LNCAP (cell line): ENCODE results near the gene ADK.

ENCODE experiments used
- TF ChIP-seq, protein P1 (sequence below): fragments of 450-650 bp; IDR thresholded peaks from 2 replicates; pipeline ENCODE4 v1.5.1; 2017; ENCODE audit warnings: mild to moderate bottlenecking

The ADK gene

DNA sequence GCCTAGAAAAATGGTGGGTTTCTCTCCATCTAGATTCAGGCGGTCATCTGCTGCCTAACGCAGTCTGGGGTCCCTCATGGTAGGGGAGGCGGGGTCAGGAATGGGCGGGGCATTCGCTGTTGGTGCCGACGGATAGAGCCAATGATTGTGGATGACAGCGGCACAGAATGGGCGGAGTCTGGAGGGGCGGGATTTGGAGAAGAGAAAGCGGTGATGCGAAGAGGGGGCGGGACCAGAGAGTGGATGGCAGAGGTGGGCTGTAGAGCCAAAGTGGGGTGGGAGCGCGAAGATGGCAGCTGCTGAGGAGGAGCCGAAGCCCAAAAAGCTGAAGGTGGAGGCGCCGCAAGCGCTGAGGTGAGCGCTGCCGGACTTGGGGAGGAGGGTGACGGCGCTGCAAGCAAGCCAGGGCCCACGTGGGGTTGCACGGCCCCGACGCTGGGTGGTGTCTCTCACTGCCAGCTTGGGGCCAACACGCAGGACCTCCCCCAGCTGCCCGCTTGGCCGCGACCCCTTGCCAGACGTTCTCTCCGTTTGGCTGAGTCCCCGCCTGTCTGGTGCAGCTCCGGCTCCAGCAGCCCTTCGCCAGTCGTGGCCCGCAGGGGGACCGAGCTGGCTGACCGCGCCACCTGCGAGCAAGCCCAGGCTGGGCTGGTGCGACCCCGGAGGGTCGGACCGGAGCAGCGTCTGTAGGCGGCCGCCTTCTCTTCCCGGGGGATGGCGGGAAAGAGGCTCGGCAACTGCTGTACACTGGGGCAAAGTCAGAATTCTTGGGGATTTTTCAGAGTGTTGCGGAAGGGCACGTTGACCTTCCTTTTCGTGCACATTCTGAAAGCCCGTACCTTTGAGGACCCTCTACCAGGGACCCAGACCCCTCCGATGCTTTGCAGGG is at the start of gene ADK:
Gene ADK, plus strand, starts transcription at position 232 of the 889 bp plus-strand sequence. Its CDS starts 58 bp downstream, at position 290.
- TF ChIP-seq, protein P1, sequence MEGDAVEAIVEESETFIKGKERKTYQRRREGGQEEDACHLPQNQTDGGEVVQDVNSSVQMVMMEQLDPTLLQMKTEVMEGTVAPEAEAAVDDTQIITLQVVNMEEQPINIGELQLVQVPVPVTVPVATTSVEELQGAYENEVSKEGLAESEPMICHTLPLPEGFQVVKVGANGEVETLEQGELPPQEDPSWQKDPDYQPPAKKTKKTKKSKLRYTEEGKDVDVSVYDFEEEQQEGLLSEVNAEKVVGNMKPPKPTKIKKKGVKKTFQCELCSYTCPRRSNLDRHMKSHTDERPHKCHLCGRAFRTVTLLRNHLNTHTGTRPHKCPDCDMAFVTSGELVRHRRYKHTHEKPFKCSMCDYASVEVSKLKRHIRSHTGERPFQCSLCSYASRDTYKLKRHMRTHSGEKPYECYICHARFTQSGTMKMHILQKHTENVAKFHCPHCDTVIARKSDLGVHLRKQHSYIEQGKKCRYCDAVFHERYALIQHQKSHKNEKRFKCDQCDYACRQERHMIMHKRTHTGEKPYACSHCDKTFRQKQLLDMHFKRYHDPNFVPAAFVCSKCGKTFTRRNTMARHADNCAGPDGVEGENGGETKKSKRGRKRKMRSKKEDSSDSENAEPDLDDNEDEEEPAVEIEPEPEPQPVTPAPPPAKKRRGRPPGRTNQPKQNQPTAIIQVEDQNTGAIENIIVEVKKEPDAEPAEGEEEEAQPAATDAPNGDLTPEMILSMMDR: peak; percentile 29; the same call in 1 of the 2 replicates

DNA sequence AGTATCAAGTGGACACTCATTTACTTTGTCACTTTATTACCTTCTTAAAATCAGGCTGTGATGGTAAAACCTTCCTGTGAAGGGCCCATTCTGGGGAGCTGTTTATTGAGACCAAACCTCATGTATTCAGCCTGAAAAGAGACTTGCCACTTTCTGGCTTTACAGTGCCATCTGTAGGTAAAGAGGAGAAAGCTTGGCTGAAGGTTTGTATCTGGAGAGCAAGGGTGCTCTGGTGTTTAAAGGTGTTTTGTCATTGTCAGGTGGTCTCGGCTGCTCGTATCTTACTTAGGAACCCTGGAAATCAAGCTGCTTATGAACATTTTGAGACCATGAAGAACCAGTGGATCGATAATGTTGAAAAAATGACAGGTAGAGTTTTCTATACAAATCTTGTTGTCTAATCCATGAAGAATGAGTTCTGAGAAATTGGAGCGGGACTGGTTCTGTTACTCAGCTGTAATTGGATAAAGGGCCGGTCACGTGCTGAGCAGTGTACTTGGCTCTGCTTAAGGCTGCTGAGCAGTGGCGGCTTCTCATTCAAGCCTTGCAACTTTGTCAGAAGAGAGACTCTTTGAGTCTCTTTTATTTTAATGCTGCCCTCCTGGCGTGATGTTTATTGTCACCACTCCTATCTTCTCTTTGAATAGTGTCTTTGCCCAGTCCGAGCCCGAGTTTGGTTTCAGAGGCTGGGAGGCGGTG is 47.3 kb upstream of the ADK start:
- TF ChIP-seq, protein P1: peak; percentile 45; the same call in 1 of the 2 replicates

DNA sequence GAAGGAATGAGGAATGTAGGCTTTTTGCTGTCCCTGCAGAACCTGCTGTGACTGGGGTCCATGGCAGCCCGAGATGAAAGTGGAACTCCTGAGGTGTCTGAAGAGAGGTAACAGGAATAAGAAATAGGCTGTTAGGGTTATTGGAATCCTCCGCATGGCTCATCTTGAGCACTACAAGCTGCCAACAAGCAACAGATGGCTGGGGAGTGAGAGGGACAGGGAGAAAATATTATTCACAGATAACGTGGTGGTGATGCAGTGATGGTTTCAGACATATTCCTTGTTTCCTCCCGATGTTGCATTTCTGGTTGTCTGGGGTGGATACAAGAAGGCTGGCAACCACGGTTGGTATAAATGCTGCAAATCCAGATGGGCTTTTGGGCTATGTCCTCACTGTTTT is 46.5 kb upstream of the ADK start:
- TF ChIP-seq, protein P1: no peak

DNA sequence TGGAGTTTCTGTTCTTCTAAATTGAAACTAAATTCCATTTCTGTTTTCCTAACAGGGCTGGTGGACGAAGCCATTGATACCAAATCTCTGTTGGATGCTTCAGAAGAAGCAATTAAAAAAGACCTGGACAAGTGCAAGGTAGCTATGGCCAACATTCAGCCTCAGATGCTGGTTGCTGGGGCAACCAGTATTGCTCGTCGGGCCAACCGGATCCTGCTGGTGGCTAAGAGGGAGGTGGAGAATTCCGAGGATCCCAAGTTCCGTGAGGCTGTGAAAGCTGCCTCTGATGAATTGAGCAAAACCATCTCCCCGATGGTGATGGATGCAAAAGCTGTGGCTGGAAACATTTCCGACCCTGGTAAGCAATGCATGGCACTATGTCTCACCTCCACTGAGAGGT is 46.0 kb upstream of the ADK start:
- TF ChIP-seq, protein P1: no peak

DNA sequence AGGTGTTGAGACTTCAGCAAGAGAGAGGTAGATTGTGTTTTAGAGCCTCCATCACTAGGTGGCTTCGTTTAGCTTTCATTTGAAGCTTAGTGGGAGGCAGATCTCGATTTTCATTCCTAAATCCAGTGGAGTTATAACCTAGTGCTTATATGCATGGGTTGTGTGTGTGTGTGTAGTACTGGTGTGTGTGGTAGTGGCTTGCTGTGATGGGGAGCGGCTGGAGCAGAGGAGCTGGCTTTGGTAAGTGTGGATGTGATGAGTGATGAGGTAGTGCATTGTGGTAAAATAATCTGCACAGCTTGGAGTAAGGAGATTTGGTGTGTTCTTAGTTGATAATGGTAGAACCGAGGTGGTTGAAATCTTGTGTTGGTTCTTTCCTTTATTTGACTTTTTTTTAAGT is 43.6 kb upstream of the ADK start:
- TF ChIP-seq, protein P1: no peak

DNA sequence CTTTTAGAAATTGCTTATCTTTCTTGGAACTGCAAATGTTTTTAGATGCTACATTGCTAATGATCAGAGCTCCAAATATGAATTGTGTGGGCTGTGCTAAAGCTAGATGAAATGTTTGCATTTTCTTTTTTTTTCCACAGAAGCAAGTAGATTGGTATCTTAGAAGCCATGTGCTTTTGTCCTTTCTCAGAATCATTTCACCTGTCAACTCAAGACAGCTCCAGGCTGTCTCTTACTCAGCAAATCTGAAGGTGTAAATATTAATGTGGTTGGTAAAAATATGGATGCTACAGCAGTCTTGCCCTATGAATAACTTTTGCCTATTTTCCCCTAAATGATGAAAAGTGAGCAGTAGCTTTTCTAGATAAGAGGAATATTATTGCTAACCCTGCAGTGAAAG is 41.6 kb upstream of the ADK start:
- TF ChIP-seq, protein P1: no peak

DNA sequence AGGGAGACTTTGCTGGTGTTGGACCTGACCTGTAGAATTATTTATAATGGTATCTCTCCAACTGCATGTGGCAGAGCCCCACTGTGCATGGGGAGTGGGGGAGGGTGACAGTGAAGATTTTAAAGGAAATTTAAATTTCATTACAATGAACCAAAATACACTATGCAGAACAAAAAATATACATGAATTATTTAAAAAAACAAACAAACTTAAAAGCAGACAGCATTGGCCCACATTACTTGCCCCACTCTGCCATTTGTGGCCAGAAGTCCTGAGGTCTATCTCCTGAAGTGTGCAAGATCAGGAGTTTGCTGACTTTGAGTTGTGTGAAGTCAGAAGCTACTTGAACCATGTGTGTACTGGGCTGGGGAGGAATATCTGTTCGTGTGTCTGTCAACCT is 40.9 kb upstream of the ADK start:
- TF ChIP-seq, protein P1: no peak
